GM18867 (cell line): Measurements from ENCODE around the gene ZNF559.
"Not testable (repeated sequence)": the region's sequence is repeated elsewhere in the genome, so short reads cannot be mapped to it uniquely, and the experiment has no call there.

Experiments
- ATAC-seq: cut with Tn5 transposase; IDR thresholded peaks from one replicate; pipeline ENCODE4 v1.9.1; 2021; ENCODE audit warnings: mild to moderate bottlenecking, moderate library complexity; ENCODE audit not compliant: unreplicated experiment

Gene ZNF559

DNA sequence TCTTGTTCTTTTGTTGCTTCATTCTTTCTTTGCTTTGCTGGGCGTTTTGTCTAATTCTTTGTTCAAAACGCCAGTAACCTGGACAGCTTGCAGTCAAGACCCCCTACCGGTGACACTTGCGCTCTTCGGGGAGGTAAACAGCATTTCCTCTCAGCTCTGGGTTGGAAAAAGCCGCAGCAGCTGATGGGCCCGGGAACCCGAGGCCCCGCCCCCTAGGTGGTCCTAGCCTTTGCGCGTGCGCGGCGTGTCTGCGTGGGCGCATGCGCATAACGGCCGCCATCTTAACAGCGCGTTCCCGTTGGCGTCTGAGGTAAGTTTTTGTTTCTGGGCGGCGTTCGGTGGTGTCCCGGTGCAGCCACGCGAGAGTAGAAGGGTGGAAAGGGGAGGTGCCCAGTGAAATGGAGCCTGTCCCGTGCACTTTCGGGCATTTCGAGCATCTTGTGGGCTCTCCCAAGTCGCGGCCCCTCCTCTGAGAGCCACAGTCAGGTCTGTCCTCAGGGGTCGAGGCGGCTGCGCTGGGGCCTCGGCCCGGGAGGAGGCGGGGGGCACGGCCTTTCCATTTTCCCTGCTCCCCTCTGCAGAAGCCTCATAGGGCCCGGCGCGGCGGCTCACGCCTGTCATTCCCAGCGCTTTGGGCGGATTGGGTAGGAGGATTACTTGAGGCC lies at the start of gene ZNF559:
Gene ZNF559 (plus strand): TSS at position 261 of the 665 bp plus-strand sequence. CDS start 14,371 bp downstream, outside the sequence.
- peak; percentile 95 for ATAC-seq

- ATAC-seq: not testable (repeated sequence)
Measured at GRCh38 chr19:9283485-9283884, 40.5 kb upstream of the ZNF559 start.

DNA sequence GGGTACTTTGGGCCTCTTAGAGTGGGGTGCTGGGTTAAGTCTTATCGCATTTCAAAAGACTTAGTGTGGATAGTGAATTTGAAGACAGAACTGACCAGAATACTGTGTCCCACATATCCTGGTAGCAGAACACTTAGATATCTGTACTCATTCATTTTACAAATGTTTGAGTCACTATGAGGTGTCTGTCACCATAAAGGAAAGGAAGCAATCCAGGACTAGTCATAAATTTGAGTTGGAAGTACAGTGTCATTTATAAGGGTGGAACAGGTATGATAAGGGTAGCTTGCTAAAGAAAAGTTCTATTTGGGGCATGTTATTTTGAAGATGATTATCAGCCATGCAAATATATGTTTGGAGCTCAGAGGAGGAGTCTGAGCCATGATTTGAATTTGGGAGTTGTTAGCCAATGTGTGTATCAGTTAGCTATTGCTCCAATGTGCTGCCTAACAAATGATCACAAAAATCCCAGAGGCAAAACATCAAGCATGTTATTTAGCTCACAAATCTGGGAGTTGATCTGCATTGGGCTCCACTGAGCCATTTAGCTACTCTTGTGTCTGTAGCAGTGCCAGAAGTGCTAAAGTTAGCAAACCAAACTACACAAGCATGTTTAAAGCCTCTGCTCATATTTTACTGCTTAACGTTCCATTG lies 34.6 kb upstream of the ZNF559 start:
- no peak for ATAC-seq

- no peak for ATAC-seq
Measured at GRCh38 chr19:9295411-9295849, 28.5 kb upstream of the ZNF559 start.

- no peak for ATAC-seq
Measured at GRCh38 chr19:9296336-9296735, 27.6 kb upstream of the ZNF559 start.

DNA sequence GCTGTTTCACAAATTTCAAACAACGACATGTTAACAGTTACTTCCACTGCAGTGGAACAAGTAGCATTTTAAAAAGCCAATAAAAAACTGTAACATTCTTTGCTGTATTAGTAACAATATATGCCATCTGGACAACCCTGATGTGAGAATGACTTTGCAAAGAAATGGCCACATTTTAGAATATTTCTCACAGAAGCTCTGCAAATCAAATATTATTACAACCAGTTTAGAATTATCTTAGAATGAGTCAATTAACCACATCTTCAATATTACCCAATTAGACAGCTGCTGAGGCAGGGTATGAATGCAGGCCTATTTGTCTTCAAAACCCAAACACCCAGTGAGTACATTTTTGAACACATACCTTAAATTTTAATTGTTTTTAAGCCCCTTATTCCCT lies 17.5 kb upstream of the ZNF559 start:
- ATAC-seq: no peak

- ATAC-seq: no peak
Measured at GRCh38 chr19:9308091-9308770, 15.7 kb upstream of the ZNF559 start.

- ATAC-seq: peak; percentile 91
Measured at GRCh38 chr19:9309139-9309973, 14.6 kb upstream of the ZNF559 start, which contains the start of gene ZNF699. Gene ZNF699 (minus strand): TSS chr19:9309838. CDS start chr19:9305119, 4,719 bp downstream.

DNA sequence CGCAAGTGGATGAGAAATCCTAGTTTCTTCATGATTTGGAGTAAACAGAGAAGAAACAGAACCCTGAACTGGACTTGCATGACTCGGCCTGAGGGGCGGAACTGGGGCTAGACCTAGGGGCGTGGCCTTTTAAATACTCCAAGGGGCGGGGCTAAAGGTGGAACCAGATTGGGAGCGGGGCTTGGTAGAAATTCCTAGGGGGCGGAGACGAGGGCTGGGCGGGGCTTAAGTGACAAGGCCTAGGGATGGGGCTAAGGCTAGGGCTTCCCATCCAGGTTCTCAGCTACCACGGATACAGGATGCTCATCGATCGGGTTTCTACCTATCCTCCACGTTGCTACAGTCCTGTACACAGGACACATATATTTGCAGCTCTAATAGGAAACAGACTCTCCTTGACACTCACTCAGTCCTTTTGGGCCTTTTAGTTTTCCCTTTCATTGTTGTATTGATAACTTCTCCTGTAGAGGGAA lies 14.0 kb upstream of the ZNF559 start:
- ATAC-seq: peak; percentile 68

DNA sequence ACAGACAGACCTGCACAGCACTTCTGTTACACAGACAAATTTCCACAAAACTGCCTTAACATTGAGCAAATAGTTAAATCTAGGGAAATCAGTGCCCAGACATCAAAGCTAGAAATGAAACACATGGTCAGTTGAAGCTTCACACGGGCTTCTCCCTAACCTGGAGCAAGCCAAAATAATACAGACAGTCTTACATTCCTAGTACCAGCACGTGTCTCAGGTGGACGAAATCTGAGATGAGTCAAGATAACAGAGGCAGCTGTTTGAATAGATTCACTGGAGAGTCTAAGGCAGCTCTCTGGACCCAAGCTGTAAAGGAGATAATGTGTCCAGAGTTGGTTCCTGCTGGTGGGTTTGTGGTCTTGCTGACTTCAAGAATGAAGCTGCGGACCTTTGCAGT lies 10.2 kb upstream of the ZNF559 start:
- ATAC-seq: no peak

DNA sequence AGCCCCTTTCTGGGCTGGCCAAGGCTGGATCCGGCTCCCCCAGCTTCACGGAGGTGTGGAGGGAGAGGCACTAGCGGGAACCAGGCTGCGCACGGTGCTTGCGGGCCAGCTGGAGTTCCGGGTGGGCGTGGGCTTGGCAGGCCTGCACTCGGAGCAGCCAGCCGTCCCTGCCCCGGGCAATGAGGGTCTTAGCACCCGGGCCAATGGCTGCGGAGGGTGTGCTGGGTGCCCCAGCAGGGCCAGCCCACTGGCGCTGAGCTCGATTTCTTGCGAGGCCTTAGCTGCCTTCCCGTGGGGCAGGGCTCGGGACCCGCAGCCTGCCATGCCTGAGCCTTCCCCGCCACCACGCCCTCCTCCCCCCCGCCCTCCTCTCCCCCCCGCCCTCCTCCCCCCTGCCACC lies 2.6 kb upstream of the ZNF559 start:
- ATAC-seq: no peak

DNA sequence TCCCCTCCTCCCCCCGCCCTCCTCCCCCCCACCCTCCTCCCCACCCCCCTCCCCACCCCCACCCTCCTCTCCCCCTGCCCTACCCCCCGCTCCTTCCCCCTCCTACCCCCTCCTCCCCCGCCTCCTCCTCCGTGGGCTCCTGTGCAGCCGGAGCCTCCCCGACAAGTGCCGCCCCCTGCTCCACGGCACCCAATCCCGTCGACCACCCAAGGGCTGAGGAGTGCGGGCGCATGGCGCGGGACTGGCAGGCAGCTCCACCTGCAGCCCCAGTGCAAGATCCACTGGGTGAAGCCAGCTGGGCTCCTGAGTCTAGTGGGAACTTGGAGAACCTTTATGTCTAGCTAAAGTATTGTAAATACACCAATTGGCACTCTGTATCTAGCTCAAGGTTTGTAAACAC lies 2.2 kb upstream of the ZNF559 start:
- not testable (repeated sequence) for ATAC-seq

DNA sequence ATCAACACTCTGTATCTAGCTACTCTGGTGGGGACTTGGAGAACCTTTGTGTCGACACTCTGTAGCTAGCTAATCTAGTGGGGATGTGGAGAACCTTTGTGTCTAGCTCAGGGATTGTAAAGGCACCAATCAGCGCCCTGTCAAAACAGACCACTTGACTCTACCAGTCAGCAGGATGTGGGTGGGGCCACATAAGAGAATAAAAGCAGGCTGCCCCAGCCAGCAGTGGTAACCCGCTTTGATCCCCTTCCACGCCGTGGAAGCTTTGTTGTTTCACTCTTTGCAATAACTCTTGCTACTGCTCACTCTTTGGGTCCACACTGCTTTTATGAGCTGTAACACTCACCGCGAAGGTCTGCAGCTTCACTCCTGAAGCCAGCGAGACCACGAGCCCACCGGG lies 1.8 kb upstream of the ZNF559 start:
- not testable (repeated sequence) for ATAC-seq

DNA sequence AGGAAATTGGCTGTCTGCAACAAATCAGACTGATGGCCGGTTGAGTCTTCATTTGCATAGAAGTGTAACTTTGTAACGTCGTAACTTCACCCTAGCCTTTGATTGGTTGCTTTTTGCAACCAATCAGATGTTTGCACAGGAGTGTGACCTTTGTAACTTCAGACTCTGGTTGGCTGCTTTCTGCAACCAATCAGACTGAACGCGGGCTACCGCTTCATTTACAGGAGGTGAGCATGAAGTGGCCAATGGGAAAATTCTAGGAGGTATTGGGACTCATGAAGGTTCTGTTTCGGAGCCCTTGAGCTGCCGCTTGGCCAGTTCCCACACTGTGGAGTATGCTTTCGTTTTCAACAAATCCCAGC lies 441 bp upstream of the ZNF559 start:
- peak; percentile 32 for ATAC-seq

DNA sequence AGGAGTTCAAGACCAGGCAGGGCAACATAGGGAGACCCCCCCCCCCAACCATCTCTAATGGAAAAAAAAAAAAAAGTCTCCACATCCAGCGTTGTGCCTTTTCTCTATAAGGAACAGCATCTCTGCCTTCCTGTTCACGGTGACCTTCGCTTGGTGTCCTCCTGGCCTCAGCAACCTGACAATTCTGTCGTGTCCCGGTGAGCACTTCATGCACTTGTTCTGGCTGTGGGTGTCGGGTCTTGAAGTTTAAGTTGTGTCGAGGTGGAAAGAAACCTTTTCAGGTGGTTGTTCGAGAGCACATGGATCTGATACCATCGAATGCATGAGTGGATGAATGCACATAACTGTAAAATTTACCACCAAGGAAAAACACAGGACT lies 594 bp downstream of the ZNF559 start:
- no peak for ATAC-seq

DNA sequence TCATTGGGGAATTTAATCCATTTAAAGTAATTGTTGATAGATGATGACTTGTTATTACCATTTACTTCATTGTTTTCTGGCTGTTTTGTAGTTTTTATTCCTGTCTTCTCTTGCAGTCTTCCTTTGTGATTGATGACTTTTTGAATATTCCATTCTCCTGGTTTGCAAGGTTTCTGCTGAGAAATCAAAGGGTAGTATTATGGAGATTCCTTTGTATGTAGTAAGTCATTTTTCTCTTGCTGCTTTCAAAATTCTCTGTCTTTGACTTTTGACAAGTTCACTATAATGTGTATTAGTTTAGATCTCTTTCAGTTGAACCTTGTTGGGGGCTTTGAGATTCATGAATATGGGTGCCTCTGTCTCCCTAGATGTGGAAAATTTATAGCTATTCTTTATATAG lies 6.0 kb downstream of the ZNF559 start:
- no peak for ATAC-seq

- no peak for ATAC-seq
Measured at GRCh38 chr19:9342610-9343304, 18.8 kb downstream of the ZNF559 start.

DNA sequence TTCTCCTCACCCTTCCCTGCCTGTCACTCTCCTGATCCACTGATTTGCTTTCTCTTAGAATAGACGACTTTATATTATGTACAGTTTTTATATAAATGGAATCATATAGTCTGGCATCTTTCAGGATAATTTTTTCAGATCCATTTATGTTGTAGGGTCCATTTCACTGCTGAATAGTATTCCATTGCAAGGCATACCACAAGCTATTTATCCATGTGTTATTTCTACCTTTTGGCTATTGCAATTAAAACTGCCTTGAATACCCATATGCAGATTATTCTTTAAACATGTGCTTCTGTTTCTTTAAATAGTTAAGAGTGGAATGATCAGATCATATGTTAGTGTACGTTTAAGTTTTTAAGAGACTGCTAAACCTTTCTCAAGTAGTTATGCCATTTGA lies 21.0 kb downstream of the ZNF559 start:
- no peak for ATAC-seq

DNA sequence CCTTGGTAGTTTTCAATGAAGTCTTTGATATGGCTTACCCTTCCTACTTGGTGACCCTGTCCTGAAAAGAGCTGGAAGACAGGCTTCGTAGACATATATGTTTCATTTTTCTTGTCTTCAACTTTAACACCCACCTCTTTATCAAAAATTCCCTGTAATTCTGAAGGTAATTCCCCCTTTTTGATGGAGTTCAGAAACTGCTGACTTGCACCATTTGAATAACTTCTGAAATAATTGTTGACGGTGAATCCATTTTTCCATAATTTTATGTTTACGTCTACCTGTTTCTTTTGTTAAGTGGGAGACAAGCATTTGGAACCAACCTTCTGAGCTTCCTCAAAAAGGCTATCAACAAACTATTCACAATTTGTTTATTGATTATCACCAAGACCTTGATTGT lies 24.3 kb downstream of the ZNF559 start:
- ATAC-seq: no peak

DNA sequence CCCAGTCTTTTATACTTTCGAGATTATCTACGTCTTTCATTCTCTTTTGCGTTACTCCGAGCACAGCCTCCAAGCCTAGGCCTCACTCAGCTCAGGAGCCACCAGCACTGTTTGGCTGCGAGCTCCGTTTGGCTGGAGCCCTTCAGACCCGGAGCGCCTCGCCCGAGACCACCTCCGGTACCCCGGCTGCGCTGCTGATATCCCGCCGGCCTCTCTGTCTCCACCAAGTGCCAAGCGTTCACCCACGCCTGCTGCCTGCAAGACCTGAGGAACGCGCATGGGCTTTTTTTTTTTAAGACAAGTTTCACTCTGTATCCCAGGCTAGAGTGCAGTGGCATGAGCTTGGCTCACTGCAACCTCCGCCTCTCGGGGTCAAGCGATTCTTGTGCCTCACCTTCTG lies 24.7 kb downstream of the ZNF559 start:
- no peak for ATAC-seq
